Glomerular endothelial cell (primary cell): ENCODE measurements around the gene COL6A1. TPM values are rescaled to one million over a fixed set of nuclear protein-coding genes. Genes with fewer than 3 reads are reported as not detected.

Experiments
- DNase-seq: peaks from one replicate; pipeline ENCODE4 v3.0.0-alpha.2; 2011; ENCODE audit warnings: low read depth, low spot score; ENCODE audit errors: extremely low read depth
- total RNA-seq: library from RNA; depleted of rRNA; stranded (reverse); fragments of >200 nt; gene quantifications from 2 replicates; pipeline ENCODE4 v1.2.3, GENCODE V29; 2015

Gene COL6A1, protein sequence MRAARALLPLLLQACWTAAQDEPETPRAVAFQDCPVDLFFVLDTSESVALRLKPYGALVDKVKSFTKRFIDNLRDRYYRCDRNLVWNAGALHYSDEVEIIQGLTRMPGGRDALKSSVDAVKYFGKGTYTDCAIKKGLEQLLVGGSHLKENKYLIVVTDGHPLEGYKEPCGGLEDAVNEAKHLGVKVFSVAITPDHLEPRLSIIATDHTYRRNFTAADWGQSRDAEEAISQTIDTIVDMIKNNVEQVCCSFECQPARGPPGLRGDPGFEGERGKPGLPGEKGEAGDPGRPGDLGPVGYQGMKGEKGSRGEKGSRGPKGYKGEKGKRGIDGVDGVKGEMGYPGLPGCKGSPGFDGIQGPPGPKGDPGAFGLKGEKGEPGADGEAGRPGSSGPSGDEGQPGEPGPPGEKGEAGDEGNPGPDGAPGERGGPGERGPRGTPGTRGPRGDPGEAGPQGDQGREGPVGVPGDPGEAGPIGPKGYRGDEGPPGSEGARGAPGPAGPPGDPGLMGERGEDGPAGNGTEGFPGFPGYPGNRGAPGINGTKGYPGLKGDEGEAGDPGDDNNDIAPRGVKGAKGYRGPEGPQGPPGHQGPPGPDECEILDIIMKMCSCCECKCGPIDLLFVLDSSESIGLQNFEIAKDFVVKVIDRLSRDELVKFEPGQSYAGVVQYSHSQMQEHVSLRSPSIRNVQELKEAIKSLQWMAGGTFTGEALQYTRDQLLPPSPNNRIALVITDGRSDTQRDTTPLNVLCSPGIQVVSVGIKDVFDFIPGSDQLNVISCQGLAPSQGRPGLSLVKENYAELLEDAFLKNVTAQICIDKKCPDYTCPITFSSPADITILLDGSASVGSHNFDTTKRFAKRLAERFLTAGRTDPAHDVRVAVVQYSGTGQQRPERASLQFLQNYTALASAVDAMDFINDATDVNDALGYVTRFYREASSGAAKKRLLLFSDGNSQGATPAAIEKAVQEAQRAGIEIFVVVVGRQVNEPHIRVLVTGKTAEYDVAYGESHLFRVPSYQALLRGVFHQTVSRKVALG
- 165 and 174 TPM in 2 replicates for total RNA-seq

- no peak for DNase-seq
These were observed at the start of gene COL6A1 for GRCh38 chr21:45981151-45982091. COL6A1 (plus strand) TSS chr21:45981770; CDS start chr21:45981851, 81 bp downstream.

GRCh38 chr21:45932922-45933502 lies 48.6 kb upstream of the COL6A1 start:
- DNase-seq, result no peak

GRCh38 chr21:45934085-45934484 lies 47.5 kb upstream of the COL6A1 start:
- no peak for DNase-seq

DNA sequence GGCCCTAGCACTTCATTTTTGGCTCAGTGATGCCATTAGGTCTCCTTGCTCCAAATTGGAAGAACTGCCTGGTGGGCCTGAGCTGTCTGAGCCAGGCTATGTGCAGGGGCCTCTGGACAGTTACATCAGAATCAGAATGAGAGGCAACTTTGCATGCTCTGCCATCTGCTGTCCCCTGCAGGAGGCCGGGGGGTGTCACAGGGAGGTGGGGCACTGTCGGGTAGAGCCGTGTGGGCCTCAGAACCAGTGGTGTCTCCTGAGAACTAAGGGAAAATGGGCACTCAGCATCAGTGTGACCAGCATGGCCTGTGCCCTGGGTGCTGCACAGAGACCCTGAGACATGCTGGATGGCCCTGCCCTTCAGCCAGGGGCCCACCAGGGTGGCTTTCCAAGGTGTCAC lies 47.0 kb upstream of the COL6A1 start:
- no peak for DNase-seq

DNA sequence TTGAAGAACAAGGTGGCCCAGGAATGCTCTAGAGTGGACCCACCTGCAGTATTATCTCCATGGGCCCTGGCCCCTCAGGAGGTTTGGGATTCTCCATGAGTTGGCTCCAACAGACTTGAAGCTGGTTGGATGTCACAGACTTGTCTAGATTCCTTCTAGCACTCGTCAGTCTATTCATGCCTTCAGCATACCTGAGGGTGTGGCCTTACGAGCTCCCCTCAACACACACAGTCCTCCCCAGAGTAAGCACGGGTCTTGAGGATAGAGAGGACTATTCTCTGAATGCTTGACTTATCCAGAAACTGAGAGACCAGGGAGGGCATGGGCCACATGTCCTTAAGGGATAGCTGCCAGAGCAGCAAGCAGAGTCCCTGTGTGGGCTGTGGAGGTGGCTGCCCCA lies 45.9 kb upstream of the COL6A1 start:
- DNase-seq, result no peak

DNA sequence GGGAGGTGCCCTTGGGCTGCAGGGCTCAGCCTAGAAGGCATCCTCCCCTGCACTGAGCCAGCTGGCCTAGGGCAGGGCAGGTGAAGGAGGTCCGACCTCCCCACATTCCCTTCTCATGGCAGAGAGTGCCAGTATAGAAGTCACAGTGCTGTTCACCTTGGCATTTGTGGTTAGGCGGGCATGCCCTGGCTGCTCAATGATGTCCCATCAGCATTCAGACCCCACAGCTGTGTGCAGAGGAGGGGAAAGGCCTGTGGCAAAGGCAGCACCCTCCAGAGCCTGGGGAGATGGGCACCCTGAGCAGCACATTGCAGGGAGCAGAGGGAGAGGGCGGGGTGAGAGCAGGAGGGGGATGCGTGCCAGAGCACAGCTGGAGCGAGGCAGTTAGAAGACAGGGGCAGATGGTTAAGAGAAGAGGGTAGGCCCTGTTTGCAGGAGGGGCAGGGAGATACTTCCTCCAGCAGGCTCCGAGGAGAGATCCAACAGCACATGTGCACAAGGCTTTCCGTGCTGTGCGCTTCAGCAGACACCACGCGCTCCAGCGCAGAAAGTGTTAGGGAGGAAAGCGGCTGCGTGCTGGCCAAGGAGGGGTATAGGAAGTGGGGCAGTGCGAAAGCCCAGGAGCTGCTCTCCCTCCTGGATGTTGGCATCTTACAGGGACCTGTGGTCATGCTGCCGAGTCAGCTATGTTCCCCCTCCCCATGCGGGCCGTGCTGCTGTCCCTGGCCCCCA lies 43.7 kb upstream of the COL6A1 start:
- DNase-seq, result no peak

GRCh38 chr21:45938453-45938755 lies 43.2 kb upstream of the COL6A1 start:
- no peak for DNase-seq

- DNase-seq, result no peak
These were observed 42.6 kb upstream of the COL6A1 start for GRCh38 chr21:45938811-45939520.

DNA sequence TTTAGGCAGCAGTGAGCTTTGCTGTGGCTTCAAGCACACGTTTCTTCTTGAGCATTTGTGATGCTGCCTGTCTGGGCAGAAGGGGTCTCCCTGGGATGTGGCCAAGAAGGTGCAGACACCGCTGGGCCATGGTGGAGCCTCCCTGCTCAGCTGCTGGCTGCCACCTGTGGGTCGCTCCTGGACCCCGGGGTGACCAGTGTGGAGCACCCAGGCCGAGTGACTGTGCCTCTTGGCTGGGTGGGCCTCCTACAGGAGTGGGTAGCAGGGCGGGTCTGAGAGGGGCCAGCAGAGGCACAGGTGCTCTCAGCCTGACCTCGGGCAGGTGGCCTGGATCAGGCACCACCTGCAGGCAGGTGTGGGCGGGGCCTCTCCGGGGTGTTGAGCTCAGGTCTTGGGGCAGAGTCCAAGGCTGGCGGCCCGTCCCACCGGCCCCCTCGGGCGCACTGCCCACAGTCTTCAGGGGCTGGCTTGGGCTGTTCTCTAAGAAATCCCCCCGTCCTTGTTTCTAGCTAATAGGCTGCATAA lies 42.0 kb upstream of the COL6A1 start:
- DNase-seq, result no peak

DNA sequence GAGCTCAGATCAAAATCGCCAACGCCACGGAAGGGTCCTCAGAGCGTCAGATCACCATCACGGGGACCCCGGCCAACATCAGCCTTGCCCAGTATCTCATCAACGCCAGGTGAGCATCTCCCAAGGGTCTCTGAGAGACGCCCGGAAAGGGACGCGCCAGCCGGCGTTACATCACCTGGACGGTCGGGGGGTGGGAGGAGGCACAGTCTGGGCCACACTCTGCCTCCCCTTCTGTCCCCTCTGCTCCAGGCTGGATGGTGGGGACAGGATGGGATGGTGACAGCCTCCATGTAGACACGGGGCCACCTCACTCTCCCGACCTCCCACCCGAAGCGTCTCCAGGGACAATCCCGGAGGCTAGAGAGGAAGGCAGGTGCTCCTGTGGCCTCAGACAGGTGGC lies 41.5 kb upstream of the COL6A1 start:
- no peak for DNase-seq

- no peak for DNase-seq
These were observed 40.8 kb upstream of the COL6A1 start for GRCh38 chr21:45940621-45941337.

DNA sequence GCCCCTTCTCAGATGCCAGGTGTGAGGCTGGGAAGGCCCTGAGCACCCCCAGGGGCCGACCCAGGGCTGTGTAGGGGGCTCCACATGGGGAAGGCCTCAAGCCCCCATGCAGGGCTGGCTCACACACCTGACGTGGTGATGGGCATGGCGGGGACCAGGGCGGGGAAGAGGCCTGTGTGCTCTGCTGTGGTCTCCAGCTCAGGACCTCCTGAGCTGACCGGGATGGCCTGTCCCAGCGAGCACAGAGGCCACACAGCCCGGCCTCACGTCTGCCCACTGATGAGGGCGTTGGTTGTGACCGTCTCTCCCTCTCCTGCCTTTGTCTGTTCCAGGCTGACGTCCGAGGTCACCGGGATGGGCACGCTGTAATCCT lies 40.2 kb upstream of the COL6A1 start:
- no peak for DNase-seq

- DNase-seq, result no peak
These were observed 39.6 kb upstream of the COL6A1 start for GRCh38 chr21:45941717-45942546.

DNA sequence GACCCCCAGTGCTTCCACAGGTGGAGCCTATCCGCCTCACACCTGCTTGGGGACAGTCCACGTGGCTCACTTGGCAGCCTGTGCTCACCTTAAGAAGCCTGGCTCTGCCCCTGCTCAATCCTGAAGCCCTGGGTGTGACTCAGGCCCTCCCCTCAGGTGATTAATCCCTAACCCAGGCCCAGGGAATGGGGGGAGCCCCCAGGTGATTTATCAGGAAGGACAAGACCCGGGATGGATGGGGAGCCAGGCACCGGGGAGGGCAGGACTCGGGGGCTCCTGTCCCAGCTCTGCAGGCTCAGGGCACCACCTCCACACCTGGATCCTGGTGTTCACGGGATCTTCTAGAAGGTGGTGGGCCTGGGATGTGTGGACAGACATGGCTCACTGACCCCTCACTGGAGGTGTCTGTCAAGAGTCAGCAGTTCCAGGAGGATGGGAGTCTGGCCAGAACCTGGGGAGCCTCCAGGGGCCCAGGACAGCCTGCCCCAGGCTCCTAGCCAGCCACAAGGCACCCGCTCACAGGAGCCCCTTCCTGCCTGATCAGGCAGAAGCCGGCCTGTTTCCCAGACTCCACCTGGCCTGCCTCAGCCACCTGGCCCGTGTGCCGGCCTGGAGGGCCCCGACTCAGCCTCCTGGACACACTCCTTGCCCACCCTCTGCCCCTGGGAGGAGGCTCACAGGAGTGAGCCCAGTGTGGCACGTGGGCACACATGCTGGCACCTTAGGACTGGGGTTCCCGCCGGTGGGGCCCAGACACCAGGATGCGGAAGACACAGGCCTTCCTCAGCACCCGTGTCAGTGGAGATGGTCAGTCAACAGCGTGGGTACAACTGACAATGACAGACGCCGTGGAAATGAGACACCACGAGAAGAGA lies 38.6 kb upstream of the COL6A1 start:
- DNase-seq, result no peak

GRCh38 chr21:45943630-45944540 lies 37.7 kb upstream of the COL6A1 start:
- no peak for DNase-seq
